ENCODE results near the gene MBD3L3.
"Not testable (repeated sequence)": the region's sequence is repeated elsewhere in the genome, so short reads cannot be mapped to it uniquely, and the experiment has no call there.

DNA sequence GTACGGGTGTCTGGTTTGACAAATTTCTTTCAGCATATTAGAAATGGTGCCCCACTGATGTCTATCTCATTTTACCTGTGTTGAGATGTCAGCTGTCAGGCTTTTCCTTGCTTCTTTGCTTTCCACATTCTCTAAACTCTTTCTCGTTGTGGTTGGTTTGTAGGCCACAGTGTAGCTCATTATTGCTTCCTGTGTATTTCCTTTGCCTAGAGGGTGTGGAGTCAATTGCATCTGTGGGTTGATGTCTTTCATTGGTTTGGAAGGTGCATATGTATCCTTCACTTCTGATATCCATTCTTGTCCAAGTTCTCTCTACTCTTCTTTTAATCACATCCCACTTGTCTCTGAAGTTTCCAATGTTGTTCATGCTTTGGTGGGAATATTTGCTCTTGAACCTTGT is 16.9 kb downstream of the MBD3L3 start:
- TF ChIP-seq, protein P1, sequence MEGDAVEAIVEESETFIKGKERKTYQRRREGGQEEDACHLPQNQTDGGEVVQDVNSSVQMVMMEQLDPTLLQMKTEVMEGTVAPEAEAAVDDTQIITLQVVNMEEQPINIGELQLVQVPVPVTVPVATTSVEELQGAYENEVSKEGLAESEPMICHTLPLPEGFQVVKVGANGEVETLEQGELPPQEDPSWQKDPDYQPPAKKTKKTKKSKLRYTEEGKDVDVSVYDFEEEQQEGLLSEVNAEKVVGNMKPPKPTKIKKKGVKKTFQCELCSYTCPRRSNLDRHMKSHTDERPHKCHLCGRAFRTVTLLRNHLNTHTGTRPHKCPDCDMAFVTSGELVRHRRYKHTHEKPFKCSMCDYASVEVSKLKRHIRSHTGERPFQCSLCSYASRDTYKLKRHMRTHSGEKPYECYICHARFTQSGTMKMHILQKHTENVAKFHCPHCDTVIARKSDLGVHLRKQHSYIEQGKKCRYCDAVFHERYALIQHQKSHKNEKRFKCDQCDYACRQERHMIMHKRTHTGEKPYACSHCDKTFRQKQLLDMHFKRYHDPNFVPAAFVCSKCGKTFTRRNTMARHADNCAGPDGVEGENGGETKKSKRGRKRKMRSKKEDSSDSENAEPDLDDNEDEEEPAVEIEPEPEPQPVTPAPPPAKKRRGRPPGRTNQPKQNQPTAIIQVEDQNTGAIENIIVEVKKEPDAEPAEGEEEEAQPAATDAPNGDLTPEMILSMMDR (IDR thresholded peaks at IDR 0.05; ENCODE audit: low read depth, low read length), result not testable (repeated sequence)
- not testable (repeated sequence) for TF ChIP-seq POLR2A (IDR thresholded peaks at IDR 0.05; ENCODE audit: extremely low read depth, insufficient read length)
